Dermis blood vessel endothelial cell (primary cell): ENCODE results near the gene GRID2. TPM values are rescaled to one million over a fixed set of nuclear protein-coding genes. Genes with fewer than 3 reads are reported as not detected.
A peak's percentile ranks its signal among the peaks of the same experiment; 100 is the strongest.

Experiments used
- DNase-seq: peaks from one replicate; pipeline ENCODE4 v3.0.0; 2010
- total RNA-seq: library from RNA; depleted of rRNA; stranded (reverse); fragments of >200 nt; gene quantifications from 2 replicates; pipeline ENCODE4 v1.2.3, GENCODE V29; 2014

GRID2 gene
- total RNA-seq, 1 donor from 2014 or later = not detected

- DNase-seq = no peak
These were observed 812.9 kb downstream of the GRID2 start for GRCh38 chr4:93116624-93117023.

- DNase-seq = no peak
These were observed 823.7 kb downstream of the GRID2 start for GRCh38 chr4:93127489-93127888.

DNA sequence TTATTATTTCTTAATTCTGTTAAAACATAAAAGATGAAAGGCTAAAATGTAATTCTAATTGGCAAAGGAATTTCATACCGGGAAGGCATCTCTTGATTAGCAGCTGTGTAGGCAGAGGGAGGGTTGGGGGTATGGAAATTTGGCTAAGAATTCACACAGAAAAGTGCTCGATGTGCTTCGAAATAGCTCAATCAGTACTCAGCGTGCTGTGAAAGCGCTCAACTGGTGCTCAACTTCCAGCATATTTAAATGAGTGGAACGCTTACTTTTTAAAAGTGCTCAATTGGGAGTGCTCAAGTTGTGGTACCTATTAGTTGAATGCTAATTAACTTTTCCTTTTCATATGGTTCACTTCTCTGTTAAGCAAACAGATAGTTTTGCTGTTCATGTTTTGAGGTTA, 828.9 kb downstream of the GRID2 start:
- no peak for DNase-seq

GRCh38 chr4:93139118-93139517, 835.4 kb downstream of the GRID2 start:
- DNase-seq = no peak

DNA sequence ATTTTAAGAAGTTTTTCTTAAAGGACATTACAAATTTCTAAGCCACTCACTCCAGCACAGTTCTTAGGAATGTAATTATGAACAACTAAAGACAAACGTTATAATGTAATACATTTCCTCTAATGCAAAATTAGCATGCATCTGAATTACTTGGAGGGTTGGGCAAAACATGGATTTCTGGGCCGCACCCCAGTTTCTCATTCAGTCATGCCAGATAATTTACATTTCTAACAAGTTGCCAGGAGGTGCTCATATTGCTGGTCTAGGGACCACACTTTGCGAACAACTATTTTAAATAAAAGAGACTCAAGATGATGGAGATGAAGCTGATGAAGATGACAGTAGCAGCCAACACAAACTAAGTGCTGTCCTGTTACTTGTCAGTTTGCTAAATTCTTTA, 840.1 kb downstream of the GRID2 start:
- DNase-seq = no peak

GRCh38 chr4:93144644-93145043, 840.9 kb downstream of the GRID2 start:
- DNase-seq = no peak

DNA sequence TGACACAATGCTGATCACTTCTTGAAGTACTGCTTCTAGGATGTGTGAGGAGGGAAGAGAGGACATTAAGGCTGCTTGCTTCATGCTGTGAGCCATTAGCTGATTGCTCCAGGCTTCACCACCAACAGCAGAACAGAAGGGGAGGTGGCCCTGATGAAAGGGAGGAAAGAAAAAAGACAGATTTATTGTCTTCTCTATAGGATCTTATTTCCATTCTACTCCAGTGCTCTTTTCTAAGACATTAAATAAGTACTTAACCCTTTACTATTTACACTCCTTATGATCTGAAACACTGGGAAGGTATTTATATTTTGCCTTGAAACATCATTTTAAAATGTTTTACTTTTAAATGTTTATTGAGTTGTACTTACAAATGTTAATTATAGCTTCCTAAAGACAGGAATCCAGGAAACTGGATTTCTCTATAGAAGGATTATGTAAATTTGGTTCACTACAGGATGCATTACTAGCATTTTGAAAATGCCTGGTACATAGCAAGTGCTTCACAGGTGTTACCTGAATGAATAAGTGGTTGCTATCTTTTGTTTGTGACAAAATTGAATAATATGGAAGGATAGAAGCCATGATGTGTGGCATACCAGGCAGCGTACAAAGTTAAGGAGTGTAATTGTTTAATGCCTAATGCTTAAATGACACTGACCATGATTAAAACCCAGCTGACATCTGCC, 843.9 kb downstream of the GRID2 start:
- DNase-seq = no peak

DNA sequence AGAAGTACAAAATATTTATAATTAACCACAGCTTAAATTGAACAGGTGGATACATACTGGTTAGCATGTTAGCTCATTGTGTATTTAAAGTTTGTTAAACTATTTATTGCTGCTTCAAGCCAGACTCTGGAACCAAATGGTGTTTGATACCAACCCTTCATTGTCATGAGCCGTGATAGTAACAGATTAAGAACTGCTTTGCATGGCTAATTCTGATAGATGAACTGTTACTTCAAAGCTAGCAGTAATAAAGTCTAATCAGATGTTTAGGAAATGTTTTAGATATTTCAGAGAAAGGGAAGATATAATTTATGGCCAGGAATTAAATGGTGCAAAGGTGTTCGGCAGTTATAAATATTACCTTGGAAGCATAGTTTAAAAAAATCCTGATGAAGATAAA, 848.7 kb downstream of the GRID2 start:
- no peak for DNase-seq

GRCh38 chr4:93157986-93158385, 854.2 kb downstream of the GRID2 start:
- DNase-seq = no peak

GRCh38 chr4:93168053-93168452, 864.3 kb downstream of the GRID2 start:
- DNase-seq = no peak

DNA sequence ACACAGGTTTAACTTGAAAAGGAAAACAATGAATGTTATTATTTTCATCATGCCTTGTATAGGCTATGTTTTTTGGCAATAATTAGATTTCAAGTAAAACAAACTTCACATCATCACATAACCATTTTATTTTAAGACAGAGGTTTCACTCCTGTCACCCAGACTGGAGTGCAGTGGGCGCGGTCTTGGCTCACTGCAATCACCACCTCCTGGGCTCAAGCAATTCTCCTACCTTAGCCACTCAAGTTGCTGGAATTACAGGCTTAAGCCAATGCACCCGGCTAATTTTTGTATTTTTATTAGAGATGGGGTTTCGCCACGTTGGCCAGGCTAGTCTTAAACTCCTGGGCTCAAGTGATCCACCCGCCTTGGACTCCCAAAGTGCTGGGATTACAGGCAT, 866.2 kb downstream of the GRID2 start:
- DNase-seq = no peak

DNA sequence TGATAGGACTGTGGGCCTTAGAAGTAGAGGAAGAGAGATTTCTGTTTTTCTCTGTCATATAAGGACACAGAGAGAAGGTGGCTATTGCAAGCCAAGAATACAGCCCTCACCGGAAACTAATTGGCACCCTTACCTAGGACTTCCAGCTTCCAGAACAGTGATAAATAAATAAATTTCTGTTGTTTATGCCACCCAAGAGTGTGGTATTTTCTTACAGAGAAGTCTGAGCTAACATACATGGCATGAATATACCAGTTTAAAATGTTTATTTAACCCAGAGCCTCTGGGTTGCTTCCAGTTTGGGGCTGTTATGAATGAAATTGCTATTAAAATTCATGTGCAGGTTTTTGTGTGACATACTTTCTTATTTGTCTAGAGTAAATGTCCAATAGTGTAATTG, 870.8 kb downstream of the GRID2 start:
- DNase-seq = no peak

GRCh38 chr4:93178279-93178678, 874.5 kb downstream of the GRID2 start:
- DNase-seq = no peak

- DNase-seq = no peak
These were observed 875.3 kb downstream of the GRID2 start for GRCh38 chr4:93179044-93179443.

- no peak for DNase-seq
These were observed 879.0 kb downstream of the GRID2 start for GRCh38 chr4:93182722-93183121.

GRCh38 chr4:93183576-93183975, 879.8 kb downstream of the GRID2 start:
- DNase-seq = no peak

GRCh38 chr4:93184053-93184452, 880.3 kb downstream of the GRID2 start:
- no peak for DNase-seq

DNA sequence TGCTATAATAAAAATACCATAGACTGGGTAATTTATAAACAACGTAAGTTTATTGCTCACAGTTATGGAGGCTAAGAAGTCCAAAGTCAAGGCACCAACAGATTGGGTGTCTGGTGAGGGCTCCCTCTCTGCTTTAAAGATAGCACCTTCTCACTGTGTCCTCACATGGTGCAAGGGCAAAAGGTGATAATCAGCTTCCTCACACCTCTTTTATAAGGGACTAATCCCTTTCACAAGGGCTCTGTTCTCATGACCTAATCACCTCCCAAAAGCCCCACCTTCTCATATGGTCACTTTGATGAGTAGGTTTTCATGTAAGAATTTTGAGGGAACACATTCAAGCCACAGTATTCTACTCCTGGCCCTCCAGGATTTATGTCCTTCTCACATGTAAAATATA, 883.1 kb downstream of the GRID2 start:
- no peak for DNase-seq

DNA sequence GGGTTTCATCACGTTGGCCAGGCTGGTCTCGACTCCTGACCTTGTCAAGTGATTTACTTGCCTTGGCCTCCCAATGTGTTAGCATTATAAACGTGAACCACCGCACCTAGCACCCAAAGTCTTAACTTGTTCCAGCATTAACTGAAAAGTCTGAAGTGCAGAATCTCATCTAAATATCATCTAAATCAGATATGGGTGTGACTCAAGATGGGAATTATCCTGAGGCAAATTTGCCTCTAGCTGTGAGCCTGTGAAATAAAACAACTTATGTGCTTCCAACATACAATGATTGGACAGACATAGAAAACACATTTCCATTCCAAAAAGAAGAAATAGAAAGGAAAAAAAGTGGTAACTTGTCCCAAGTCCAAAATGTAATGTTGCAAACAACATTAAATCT, 883.7 kb downstream of the GRID2 start:
- no peak for DNase-seq

DNA sequence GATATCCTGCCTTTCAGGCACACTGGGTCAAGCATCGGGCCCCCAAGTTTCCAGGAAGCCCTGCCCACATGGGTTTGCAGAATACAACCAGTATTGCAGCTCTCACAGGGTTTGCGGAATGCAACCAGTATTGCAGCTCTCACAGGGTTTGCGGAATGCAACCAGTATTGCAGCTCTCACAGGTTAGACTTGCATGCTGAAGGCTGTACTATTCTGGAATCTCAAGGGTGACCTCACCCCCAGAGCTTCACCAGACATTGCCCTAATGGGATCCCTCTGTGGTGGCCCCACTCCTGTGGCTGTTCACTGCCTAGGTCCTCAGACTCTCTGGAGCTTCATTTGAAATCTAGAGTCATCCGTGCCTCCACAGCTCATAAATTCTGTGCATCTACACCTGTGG, 884.1 kb downstream of the GRID2 start:
- no peak for DNase-seq

- DNase-seq = peak; percentile 13
These were observed 895.7 kb downstream of the GRID2 start for GRCh38 chr4:93199492-93199891.

- no peak for DNase-seq
These were observed 897.8 kb downstream of the GRID2 start for GRCh38 chr4:93201471-93202096.

DNA sequence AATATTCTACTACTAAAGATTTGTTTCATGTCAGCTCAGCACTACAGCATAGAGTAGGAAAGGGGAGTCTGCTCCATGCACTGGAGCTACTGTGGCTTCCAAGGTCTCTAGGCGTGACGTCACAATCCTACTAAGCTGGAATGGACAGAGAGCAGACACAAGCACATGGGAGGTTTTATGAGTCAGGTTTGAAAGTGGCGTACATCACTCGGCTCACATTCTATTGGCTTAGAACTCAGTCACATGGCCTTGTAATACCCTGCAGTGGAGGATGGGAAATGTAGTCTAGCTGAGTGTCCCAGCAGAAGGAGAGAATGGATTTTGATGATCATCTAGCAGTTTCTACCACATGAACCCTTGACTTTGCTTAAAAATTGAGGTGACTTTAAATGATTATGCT, 899.9 kb downstream of the GRID2 start:
- no peak for DNase-seq

DNA sequence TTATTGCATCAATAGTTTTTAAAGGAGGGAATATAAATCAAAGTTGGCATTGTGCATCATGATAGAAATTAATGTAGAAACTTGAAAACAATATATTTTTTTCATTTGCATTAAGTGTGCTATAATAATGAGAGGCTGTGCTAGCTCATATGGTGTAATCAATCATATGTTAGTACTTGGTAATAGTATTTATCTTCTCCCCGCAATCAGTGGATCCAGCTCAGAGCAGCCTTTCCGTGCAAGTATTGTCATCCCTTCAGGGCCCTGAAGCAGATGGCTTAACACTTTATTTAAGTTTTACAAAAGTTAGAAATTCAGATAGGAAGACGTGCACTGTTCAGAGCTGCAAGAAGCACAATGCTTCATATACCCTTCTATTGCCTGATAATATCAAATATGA, 908.5 kb downstream of the GRID2 start:
- no peak for DNase-seq

- DNase-seq = no peak
These were observed 912.9 kb downstream of the GRID2 start for GRCh38 chr4:93216646-93217045.
